ENCODE measurements around the gene SHB.

SHB gene

DNA sequence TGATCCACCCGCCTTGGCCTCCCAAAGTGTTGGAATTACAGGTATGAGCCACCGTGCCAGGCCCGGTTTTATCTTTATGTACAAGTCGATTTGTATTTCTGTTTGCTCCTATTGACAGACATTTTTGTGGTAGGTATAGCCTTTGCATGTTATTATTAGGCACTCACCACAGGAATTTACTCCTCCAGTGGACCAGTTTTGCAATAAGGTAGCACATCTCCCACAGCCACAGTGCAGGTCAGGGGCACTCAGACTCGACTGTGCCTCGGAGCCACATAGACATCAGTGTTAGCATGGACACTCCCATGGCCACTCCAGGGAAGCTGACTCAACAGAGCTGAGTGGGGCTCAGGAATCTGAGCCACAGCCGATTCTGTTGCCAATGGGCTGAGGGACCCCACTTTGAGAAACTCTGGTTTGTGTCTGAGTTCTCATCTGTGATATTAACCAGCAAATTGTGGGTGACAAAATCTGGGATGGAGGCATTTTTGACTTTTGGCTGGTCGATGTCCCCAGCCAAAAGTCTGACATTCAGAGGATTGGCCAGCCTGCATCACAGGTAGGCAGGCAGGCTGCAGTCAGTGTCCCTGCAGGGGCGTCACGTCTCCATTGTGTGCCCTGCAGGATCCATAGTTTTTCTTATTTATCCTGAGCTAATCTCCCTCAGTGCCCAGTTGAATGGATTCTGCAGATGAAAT lies 15.0 kb upstream of the SHB start:
- Histone ChIP-seq H3F3A (ENCODE audit: insufficient read depth, low read length) (no peaks in the 10 kb centered on the region), H3K9me2 (ENCODE audit: low read depth, low read length) (no peaks in the 10 kb centered on the region), H3K9me3 (ENCODE audit: low read length) (no peaks in the 10 kb centered on the region), H3K9ac (ENCODE audit: low read length) (no peak overlapping the region), H3K4me3 (ENCODE audit: low read depth, low read length, poor library complexity, severe bottlenecking) (no peak overlapping the region), H3K4me2 (ENCODE audit: low read length) (no peak overlapping the region), H2AFZ (ENCODE audit: low read length) (no peak overlapping the region), H3K27me3 (ENCODE audit: insufficient read depth, low read length) (peaks cover 3% of the 10 kb centered on the region; the same call in 1 of the 2 replicates), H3K4me1 (ENCODE audit: insufficient read depth, low read length, severe bottlenecking) (no peaks in the 10 kb centered on the region), H3K27ac (ENCODE audit: low read depth, low read length, poor library complexity, severe bottlenecking) (no peak overlapping the region), H3K36me3 (ENCODE audit: insufficient read depth, low read length) (no peaks in the 10 kb centered on the region), H4K20me1 (ENCODE audit: insufficient read depth, low read length) (no peaks in the 10 kb centered on the region), H3K79me2 (ENCODE audit: insufficient read depth, low read length) (no peaks in the 10 kb centered on the region)
- TF ChIP-seq CTCF (IDR thresholded peaks at IDR 0.05; ENCODE audit: low read length) (no peak), EZH2 (IDR thresholded peaks at IDR 0.05; ENCODE audit: borderline replicate concordance, low read length) (no peak)

DNA sequence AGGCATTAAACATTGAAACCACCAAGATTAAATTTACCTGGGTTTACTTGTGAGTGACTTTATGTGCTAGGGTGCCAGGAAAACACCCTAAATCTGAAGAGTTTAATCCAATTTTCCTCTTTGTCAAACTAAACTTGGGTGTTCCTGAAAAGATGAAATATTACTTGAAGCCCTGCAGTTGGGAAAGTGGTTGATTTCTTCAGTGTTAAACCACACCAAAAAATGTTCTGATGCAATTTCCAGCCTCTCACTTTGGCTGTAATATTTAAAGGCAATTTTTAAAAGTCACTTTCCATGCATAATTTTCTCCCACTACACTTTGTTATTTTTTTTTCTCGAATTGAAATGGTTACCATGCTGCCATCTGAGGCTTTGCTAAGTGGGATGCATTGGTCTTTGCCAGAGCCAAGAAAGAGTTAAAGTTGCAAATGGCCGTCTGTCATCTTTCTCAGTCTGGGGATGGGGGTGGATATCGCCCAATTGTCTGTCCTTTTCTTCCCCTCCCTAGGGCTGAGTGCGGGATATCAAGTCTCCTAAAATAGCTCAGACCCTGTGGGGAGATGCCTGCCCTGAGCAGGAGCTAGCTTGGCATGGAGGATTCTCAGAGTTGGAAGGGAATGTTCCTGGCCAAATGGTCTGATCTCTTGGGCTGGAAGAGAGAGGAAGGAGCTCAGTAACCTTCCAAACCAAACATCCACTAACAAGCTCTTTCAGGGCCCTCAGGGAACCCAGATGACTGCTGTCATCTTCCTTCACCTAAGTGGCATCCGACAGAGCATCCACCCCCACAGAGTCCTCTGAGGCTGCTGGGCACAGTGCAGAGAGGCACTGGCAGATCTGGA lies 13.6 kb upstream of the SHB start:
- H3K9ac ChIP-seq (ENCODE audit: low read length): no peak overlapping the region
- H3K27me3 ChIP-seq (ENCODE audit: insufficient read depth, low read length): peaks cover 3% of the 10 kb centered on the region; the same call in 1 of the 2 replicates
- no peak overlapping the region for H3K4me2 ChIP-seq (ENCODE audit: low read length)
- H3K4me3 ChIP-seq (ENCODE audit: low read depth, low read length, poor library complexity, severe bottlenecking): no peak overlapping the region
- H3K27ac ChIP-seq (ENCODE audit: low read depth, low read length, poor library complexity, severe bottlenecking): no peak overlapping the region
- no peak for TF ChIP-seq EZH2 (IDR thresholded peaks at IDR 0.05; ENCODE audit: borderline replicate concordance, low read length)
- TF ChIP-seq CTCF (IDR thresholded peaks at IDR 0.05; ENCODE audit: low read length): no peak
- H3K79me2 ChIP-seq (ENCODE audit: insufficient read depth, low read length): no peaks in the 10 kb centered on the region
- H3F3A ChIP-seq (ENCODE audit: insufficient read depth, low read length): no peaks in the 10 kb centered on the region
- no peaks in the 10 kb centered on the region for H3K9me3 ChIP-seq (ENCODE audit: low read length)
- H3K36me3 ChIP-seq (ENCODE audit: insufficient read depth, low read length): no peaks in the 10 kb centered on the region
- H4K20me1 ChIP-seq (ENCODE audit: insufficient read depth, low read length): no peaks in the 10 kb centered on the region
- no peaks in the 10 kb centered on the region for H3K4me1 ChIP-seq (ENCODE audit: insufficient read depth, low read length, severe bottlenecking)
- H3K9me2 ChIP-seq (ENCODE audit: low read depth, low read length): no peaks in the 10 kb centered on the region
- no peak overlapping the region for H2AFZ ChIP-seq (ENCODE audit: low read length)

DNA sequence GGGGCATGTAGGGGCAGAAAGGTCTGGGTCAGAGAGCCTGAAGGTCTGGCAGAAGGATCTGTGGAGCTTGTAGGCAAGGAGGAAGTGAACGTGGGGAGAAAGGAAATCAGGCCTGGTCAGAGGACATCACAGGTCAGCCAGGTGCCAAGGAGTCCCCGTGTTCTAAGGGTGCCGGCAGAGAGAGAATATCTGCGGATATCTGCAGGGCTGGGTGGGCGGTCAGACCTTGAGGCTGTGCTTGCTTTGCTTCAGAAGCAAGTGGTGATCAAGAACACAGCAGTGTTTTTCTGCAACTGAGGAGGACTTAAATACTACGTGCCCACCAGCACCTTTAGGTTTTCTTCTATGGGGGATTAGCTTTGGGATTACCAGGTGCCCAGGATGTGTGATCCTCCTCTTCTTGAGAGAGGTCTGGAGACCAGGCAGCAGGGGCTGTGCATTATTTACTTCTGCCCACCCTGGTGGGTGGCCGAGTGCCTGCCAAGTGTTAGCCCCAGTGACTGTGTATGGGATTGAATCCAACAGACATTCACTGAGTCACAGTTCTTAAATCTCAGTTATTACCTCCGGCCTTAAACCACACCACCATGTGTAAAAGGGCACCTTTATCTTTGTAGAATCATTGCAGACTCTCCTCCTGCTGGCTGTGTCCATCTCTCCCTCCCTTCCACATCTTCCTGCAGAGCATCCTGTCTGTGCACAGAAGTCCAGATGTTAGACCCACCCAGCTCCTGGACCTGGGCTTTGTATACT lies 12.5 kb upstream of the SHB start:
- Histone ChIP-seq H3K9me2 (ENCODE audit: low read depth, low read length) (no peaks in the 10 kb centered on the region), H3K27ac (ENCODE audit: low read depth, low read length, poor library complexity, severe bottlenecking) (no peak overlapping the region), H3K9me3 (ENCODE audit: low read length) (no peaks in the 10 kb centered on the region), H3K79me2 (ENCODE audit: insufficient read depth, low read length) (no peaks in the 10 kb centered on the region), H3K27me3 (ENCODE audit: insufficient read depth, low read length) (peaks cover 3% of the 10 kb centered on the region; the same call in 1 of the 2 replicates), H3K4me2 (ENCODE audit: low read length) (no peak overlapping the region), H3F3A (ENCODE audit: insufficient read depth, low read length) (no peaks in the 10 kb centered on the region), H3K36me3 (ENCODE audit: insufficient read depth, low read length) (no peaks in the 10 kb centered on the region), H4K20me1 (ENCODE audit: insufficient read depth, low read length) (no peaks in the 10 kb centered on the region), H2AFZ (ENCODE audit: low read length) (no peak overlapping the region), H3K4me3 (ENCODE audit: low read depth, low read length, poor library complexity, severe bottlenecking) (no peak overlapping the region), H3K4me1 (ENCODE audit: insufficient read depth, low read length, severe bottlenecking) (no peaks in the 10 kb centered on the region), H3K9ac (ENCODE audit: low read length) (no peak overlapping the region)
- no peak for TF ChIP-seq CTCF (IDR thresholded peaks at IDR 0.05; ENCODE audit: low read length)
- TF ChIP-seq EZH2 (IDR thresholded peaks at IDR 0.05; ENCODE audit: borderline replicate concordance, low read length): no peak

All from OCI-LY1 (cell line).